Neural progenitor cell (in vitro differentiated cells): Measurements from ENCODE around the gene GLDN. TPM values are rescaled to one million over a fixed set of nuclear protein-coding genes. Genes with fewer than 3 reads are reported as not detected.

Experiments used
- DNase-seq: peaks from one replicate; pipeline ENCODE4 v3.0.0-alpha.2; 2016; ENCODE audit warnings: low spot score
- H2AFZ ChIP-seq: fragments of 200-600 bp; sonication (generic); replicated peaks from 2 replicates; pipeline ENCODE4 v1.6.1; 2016; ENCODE audit warnings: antibody characterized with exemption
- H3F3A ChIP-seq: fragments of 200-600 bp; sonication (generic); 2 replicates; pipeline ENCODE4 v1.6.1; 2016; ENCODE audit warnings: antibody characterized with exemption, low read depth
- H3K27ac ChIP-seq: fragments of 200-600 bp; sonication (generic); 2 replicates; pipeline ENCODE4 v1.5.1; 2016; ENCODE audit warnings: mild to moderate bottlenecking
- H3K27me3 ChIP-seq: fragments of 200-600 bp; sonication (generic); 2 replicates; pipeline ENCODE4 v1.6.1; 2016; ENCODE audit warnings: mild to moderate bottlenecking, moderate library complexity
- H3K36me3 ChIP-seq: fragments of 200-600 bp; sonication (generic); 2 replicates; pipeline ENCODE4 v1.5.1; 2016
- H3K4me1 ChIP-seq: fragments of 200-600 bp; sonication (generic); 2 replicates; pipeline ENCODE4 v1.6.1; 2016; ENCODE audit warnings: mixed run types
- H3K4me2 ChIP-seq: fragments of 200-600 bp; sonication (generic); 2 replicates; pipeline ENCODE4 v1.6.1; 2016
- H3K4me3 ChIP-seq: fragments of 200-600 bp; sonication (generic); 2 replicates; pipeline ENCODE4 v1.5.1; 2016
- H3K79me2 ChIP-seq: fragments of 200-600 bp; sonication (generic); 2 replicates; pipeline ENCODE4 v1.6.1; 2016; ENCODE audit warnings: low read depth
- H3K9ac ChIP-seq: fragments of 200-600 bp; sonication (generic); 2 replicates; pipeline ENCODE4 v1.6.1; 2016
- H3K9me3 ChIP-seq: fragments of 200-600 bp; sonication (generic); 2 replicates; pipeline ENCODE4 v1.5.1; 2016; ENCODE audit warnings: low read depth
- H4K20me1 ChIP-seq: fragments of 200-600 bp; sonication (generic); 2 replicates; pipeline ENCODE4 v1.6.1; 2016; ENCODE audit warnings: low read depth
- H3K27ac Mint-ChIP-seq: 3 replicates; pipeline ENCODE4 v1.8.0; 2021; ENCODE audit warnings: mixed read lengths
- H3K27me3 Mint-ChIP-seq: 2 replicates; pipeline ENCODE4 v1.8.0; 2022; ENCODE audit warnings: low read depth, mild to moderate bottlenecking, inconsistent platforms, moderate library complexity, mixed read lengths; ENCODE audit not compliant: insufficient read depth
- H3K36me3 Mint-ChIP-seq: 3 replicates; pipeline ENCODE4 v1.8.0; 2021; ENCODE audit warnings: mixed read lengths
- H3K4me1 Mint-ChIP-seq: 3 replicates; pipeline ENCODE4 v1.8.0; 2021; ENCODE audit warnings: mixed read lengths
- H3K4me3 Mint-ChIP-seq: 3 replicates; pipeline ENCODE4 v1.8.0; 2021; ENCODE audit warnings: mild to moderate bottlenecking, moderate library complexity, mixed read lengths
- H3K9me3 Mint-ChIP-seq: 3 replicates; pipeline ENCODE4 v1.8.0; 2020; ENCODE audit warnings: mixed read lengths
- CTCF ChIP-seq: fragments of 200-600 bp; sonication (generic); IDR thresholded peaks from 2 replicates; pipeline ENCODE4 v1.5.1; 2017; ENCODE audit warnings: antibody characterized with exemption, mild to moderate bottlenecking
- EZH2 ChIP-seq: fragments of 200-600 bp; sonication (generic); IDR thresholded peaks from 2 replicates; pipeline ENCODE4 v1.6.1; 2017; ENCODE audit warnings: antibody characterized with exemption, mild to moderate bottlenecking, moderate library complexity
- EZH2phosphoT487 ChIP-seq: fragments of 200-600 bp; sonication (generic); IDR thresholded peaks from 2 replicates; pipeline ENCODE4 v1.6.1; 2017; ENCODE audit warnings: antibody characterized with exemption
- total RNA-seq: library from RNA; depleted of rRNA; stranded (reverse); fragments of >200 nt; gene quantifications from 2 replicates; pipeline ENCODE4 v1.2.3, GENCODE V29; 2015; ENCODE audit warnings: low replicate concordance

The GLDN gene
- total RNA-seq, 1 donor from 2014 or later, result 5.3 TPM

GRCh38 chr15:51403946-51404695 lies 62.7 kb downstream of the GLDN start:
- Mint-ChIP-seq H3K4me3 (no peak overlapping the region), H3K27me3 (peaks cover 12% of the 10 kb centered on the region), H3K9me3 (no peaks in the 10 kb centered on the region), H3K27ac (peak overlapping the region; percentile 80), H3K36me3 (no peaks in the 10 kb centered on the region), H3K4me1 (peaks cover 30% of the 10 kb centered on the region)
- H3K9ac ChIP-seq, result no peak overlapping the region
- no peaks in the 10 kb centered on the region for H3K27me3 ChIP-seq
- H3K9me3 ChIP-seq, result no peaks in the 10 kb centered on the region
- H3K36me3 ChIP-seq, result no peaks in the 10 kb centered on the region
- H4K20me1 ChIP-seq, result no peaks in the 10 kb centered on the region
- TF ChIP-seq EZH2 (no peak), CTCF (no peak), EZH2phosphoT487 (no peak)
- H3K4me1 ChIP-seq, result no peaks in the 10 kb centered on the region
- H3K79me2 ChIP-seq, result no peaks in the 10 kb centered on the region
- no peak overlapping the region for H3K4me2 ChIP-seq
- no peaks in the 10 kb centered on the region for H3F3A ChIP-seq
- no peak overlapping the region for H3K4me3 ChIP-seq
- no peak overlapping the region for H3K27ac ChIP-seq
- no peak overlapping the region for H2AFZ ChIP-seq
- DNase-seq, result no peak

- H3K36me3 ChIP-seq, result no peaks in the 10 kb centered on the region
- H3K9me3 ChIP-seq, result no peaks in the 10 kb centered on the region
- H3F3A ChIP-seq, result no peaks in the 10 kb centered on the region
- H2AFZ ChIP-seq, result no peak overlapping the region
- Mint-ChIP-seq H3K36me3 (no peaks in the 10 kb centered on the region), H3K4me1 (peaks cover 24% of the 10 kb centered on the region), H3K27ac (no peak overlapping the region), H3K27me3 (peaks cover 9% of the 10 kb centered on the region), H3K4me3 (no peak overlapping the region), H3K9me3 (no peaks in the 10 kb centered on the region)
- H3K9ac ChIP-seq, result no peak overlapping the region
- H3K4me1 ChIP-seq, result no peaks in the 10 kb centered on the region
- no peaks in the 10 kb centered on the region for H3K79me2 ChIP-seq
- H3K27me3 ChIP-seq, result no peaks in the 10 kb centered on the region
- no peak for DNase-seq
- no peak overlapping the region for H3K4me2 ChIP-seq
- no peak for TF ChIP-seq EZH2phosphoT487
- TF ChIP-seq EZH2, result no peak
- TF ChIP-seq CTCF, result no peak
- H3K27ac ChIP-seq, result no peak overlapping the region
- no peaks in the 10 kb centered on the region for H4K20me1 ChIP-seq
- no peak overlapping the region for H3K4me3 ChIP-seq
Observed at GRCh38 chr15:51405693-51406523, 64.5 kb downstream of the GLDN start.

- Mint-ChIP-seq H3K4me1 (peaks cover 4% of the 10 kb centered on the region), H3K27ac (no peak overlapping the region), H3K9me3 (no peaks in the 10 kb centered on the region), H3K27me3 (no peaks in the 10 kb centered on the region), H3K4me3 (no peak overlapping the region), H3K36me3 (no peaks in the 10 kb centered on the region)
- H3K4me3 ChIP-seq, result no peak overlapping the region
- H2AFZ ChIP-seq, result no peak overlapping the region
- no peaks in the 10 kb centered on the region for H3K9me3 ChIP-seq
- H3F3A ChIP-seq, result no peaks in the 10 kb centered on the region
- H4K20me1 ChIP-seq, result no peaks in the 10 kb centered on the region
- no peaks in the 10 kb centered on the region for H3K36me3 ChIP-seq
- TF ChIP-seq CTCF (no peak), EZH2phosphoT487 (no peak), EZH2 (no peak)
- no peaks in the 10 kb centered on the region for H3K4me1 ChIP-seq
- H3K79me2 ChIP-seq, result no peaks in the 10 kb centered on the region
- H3K4me2 ChIP-seq, result no peak overlapping the region
- no peak overlapping the region for H3K9ac ChIP-seq
- H3K27ac ChIP-seq, result no peak overlapping the region
- DNase-seq, result no peak
- no peaks in the 10 kb centered on the region for H3K27me3 ChIP-seq
Observed at GRCh38 chr15:51414256-51414860, 72.9 kb downstream of the GLDN start.
